Activated naive CD4-positive, alpha-beta T cell treated with anti-CD3 and anti-CD28 coated beads, Interleukin-2, amount 10 ng/mL, durations not matched to agents 7 days and 5 days (primary cell): Measurements from ENCODE around the gene REL.

Source experiments
- CTCF ChIA-PET: fragments of 350-600 bp; sonication (Branson Sonifier 250); formaldehyde crosslinking; loops from one replicate; lab custom pipeline; 2021; ENCODE audit warnings: antibody characterized with exemption; lab: Charles Lee
- DNase-seq: peaks from one replicate; pipeline ENCODE4 v3.0.0-alpha.2; 2020
- H3K27ac Mint-ChIP-seq: one replicate; pipeline ENCODE4 v1.8.0; 2021; ENCODE audit warnings: mild to moderate bottlenecking, moderate library complexity, mixed read lengths
- H3K27me3 Mint-ChIP-seq: one replicate; pipeline ENCODE4 v1.8.0; 2021; ENCODE audit warnings: mild to moderate bottlenecking, mixed read lengths
- H3K36me3 Mint-ChIP-seq: one replicate; pipeline ENCODE4 v1.8.0; 2021; ENCODE audit warnings: mixed read lengths
- H3K4me1 Mint-ChIP-seq: one replicate; pipeline ENCODE4 v1.8.0; 2021; ENCODE audit warnings: mixed read lengths
- H3K4me3 Mint-ChIP-seq: one replicate; pipeline ENCODE4 v1.8.0; 2021; ENCODE audit warnings: mild to moderate bottlenecking, moderate library complexity, mixed read lengths
- H3K9me3 Mint-ChIP-seq: one replicate; pipeline ENCODE4 v1.8.0; 2021; ENCODE audit warnings: mixed read lengths

Gene REL

GRCh38 chr2:60973705-60974104 is 92.3 kb downstream of the REL start:
- Mint-ChIP-seq H3K9me3 (no peaks in the 10 kb centered on the region), H3K4me1 (peaks cover 30% of the 10 kb centered on the region), H3K36me3 (peaks cover 2% of the 10 kb centered on the region), H3K27me3 (no peaks in the 10 kb centered on the region), H3K27ac (no peak overlapping the region), H3K4me3 (no peak overlapping the region)
- CTCF ChIA-PET = interaction anchor here (1.1 kb wide), 1 partner anchor 13 kb away, joined by 5 read pairs; no protein-coding TSS in a partner anchor
- no peak for DNase-seq

- Mint-ChIP-seq H3K36me3 (peaks cover 2% of the 10 kb centered on the region), H3K27ac (no peak overlapping the region), H3K9me3 (no peaks in the 10 kb centered on the region), H3K4me1 (peaks cover 30% of the 10 kb centered on the region), H3K27me3 (no peaks in the 10 kb centered on the region), H3K4me3 (no peak overlapping the region)
- DNase-seq = no peak
- CTCF ChIA-PET = interaction anchor here (0.7 to 1.3 kb wide), 3 partner anchors 13 to 284 kb away, joined by 3 to 5 read pairs (median 4); no protein-coding TSS in a partner anchor
These were observed 93.3 kb downstream of the REL start for GRCh38 chr2:60974652-60975051.
